GM18507 (cell line): Measurements from ENCODE around the gene NECAB3.
"Not testable (repeated sequence)": the region's sequence is repeated elsewhere in the genome, so short reads cannot be mapped to it uniquely, and the experiment has no call there.

ENCODE experiments used
- DNase-seq: peaks from one replicate; pipeline ENCODE4 v3.0.0; 2011; ENCODE audit warnings: low read depth; ENCODE audit not compliant: insufficient read length; ENCODE audit errors: extremely low spot score
- FAIRE-seq: peaks from 2 replicates; lab custom pipeline; 2011; peaks lifted over from hg19 to GRCh38; lab: Jason Lieb, UNC

Gene NECAB3

GRCh38 chr20:33700696-33701441, 26.6 kb upstream of the NECAB3 start:
- FAIRE-seq, DNase-seq: not testable (repeated sequence)

GRCh38 chr20:33698966-33699365, 24.7 kb upstream of the NECAB3 start:
- not testable (repeated sequence) for DNase-seq, FAIRE-seq

GRCh38 chr20:33697129-33697528, 22.9 kb upstream of the NECAB3 start:
- no peak for FAIRE-seq
- no peak for DNase-seq

DNA sequence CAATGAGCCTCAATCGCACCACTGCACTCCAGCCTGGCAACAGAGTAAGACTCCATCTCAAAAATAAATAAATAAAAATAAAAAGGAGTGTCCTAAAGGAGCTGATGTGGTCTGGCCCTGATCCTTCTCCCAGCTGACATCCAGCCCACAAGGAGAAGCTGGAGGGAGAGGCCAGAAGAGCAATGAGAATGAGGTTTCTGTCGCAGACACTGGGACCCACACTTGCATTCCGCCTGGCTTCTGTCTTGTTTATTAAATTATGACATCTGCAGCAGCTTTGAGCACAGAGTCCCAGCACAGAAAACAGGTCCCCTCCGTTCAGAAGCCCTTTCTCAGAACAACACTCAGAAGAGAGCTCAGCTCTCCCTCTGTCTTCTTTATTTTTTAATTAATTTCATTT, 22.2 kb upstream of the NECAB3 start:
- FAIRE-seq (no peak), DNase-seq (no peak)

GRCh38 chr20:33694639-33695012, 20.4 kb upstream of the NECAB3 start:
- FAIRE-seq (no peak), DNase-seq (no peak)

DNA sequence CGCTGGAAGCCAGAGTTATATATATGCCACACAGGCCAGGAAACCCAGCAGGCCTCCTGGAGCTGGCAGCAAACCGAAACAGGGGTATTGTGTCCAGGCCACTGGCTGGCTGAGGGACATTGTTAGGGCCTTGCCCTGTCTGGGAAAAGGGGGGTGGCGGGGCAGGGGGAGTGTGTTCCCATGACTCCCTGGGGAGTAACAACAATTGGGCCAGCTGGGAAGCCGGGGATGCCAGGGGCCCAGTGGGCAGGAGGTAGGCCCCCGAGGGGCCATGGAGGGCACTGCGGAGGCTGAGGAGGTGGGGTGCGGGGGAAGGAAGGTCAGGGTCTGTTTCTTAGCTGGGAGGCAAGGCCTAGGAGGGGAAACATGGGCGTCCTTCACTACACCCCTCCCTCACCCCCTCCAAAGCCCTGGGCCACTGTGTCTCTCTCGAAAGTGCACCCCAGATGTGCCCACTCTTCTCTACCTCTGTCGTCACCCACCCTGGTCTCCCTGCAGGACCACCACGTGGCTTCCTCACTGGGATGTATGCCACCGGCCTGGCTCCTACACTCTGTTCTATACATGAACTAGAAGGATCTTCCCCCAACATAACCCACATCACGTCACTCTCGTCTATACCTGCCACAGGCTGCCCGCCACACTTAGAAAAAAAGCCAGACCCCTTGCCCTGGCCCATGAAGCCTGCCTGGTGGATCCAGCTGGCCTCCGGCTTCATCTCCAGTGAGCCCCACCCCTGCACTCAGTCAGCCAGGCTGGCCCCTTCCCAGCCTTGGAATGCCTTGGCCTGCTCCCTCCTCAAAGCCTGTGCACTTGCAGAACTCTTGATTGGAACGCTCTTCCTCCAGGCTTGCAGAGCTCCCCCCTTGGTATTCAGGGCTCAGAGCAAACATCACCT, 19.8 kb upstream of the NECAB3 start:
- FAIRE-seq: no peak
- no peak for DNase-seq

DNA sequence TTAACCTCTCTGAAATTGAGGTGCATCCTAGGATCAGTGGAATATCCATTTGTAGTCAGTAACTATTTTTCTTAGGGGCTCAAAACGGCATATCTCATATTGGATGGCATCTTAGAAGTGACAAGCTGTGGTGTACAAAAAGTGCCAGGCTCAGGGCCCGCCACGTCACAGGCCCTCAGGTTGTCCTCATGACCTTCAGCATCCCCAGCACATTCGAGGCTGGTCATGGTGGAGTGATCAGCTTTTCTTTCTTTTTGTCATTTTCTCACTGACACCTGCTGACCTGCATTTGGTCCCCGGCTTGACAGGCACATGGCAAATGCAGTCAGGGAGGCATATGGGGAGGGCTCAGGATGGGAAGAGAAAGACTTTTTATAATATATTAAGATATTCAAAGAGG, 19.1 kb upstream of the NECAB3 start:
- FAIRE-seq (no peak), DNase-seq (no peak)

DNA sequence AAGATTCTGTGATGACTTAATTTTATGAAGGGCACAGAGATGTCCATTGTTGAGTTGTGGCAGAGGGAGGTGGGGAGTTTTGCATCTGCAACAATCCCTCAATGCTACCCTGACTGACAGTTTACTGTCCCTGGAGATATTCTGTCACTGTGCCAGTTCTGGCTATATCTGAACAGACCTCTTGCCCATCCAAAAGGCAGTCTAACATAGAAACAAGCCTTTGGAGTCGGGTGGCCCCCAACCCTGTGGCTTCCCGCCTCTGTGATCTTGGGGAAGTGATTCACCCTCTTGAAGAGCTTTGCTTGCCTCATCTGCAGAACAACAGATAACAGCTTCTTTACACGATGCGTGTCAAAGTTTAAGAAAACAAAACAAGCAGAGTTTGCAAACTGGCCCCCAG, 15.7 kb upstream of the NECAB3 start:
- no peak for FAIRE-seq
- DNase-seq: no peak

DNA sequence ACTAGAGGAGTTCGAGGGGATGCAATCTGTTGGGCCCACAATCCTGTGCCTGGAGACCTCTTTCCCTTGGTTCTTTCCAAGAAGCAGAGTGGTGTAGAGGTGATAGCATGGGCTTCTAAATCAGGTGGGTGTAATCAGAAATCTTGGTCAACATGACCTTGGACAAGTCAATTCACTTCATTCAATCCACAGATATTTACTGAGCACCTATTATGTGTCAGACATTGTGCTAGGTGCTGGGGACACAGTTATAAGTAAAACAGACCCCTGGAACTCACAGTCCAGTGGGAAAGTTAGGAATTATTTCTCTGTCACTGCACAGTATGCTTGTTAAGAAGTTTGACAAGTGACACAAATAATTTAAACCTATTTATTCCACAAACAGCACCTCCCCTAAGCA, 15.3 kb upstream of the NECAB3 start:
- DNase-seq (no peak), FAIRE-seq (no peak)

GRCh38 chr20:33688938-33689424, 14.8 kb upstream of the NECAB3 start:
- no peak for DNase-seq
- FAIRE-seq: no peak

DNA sequence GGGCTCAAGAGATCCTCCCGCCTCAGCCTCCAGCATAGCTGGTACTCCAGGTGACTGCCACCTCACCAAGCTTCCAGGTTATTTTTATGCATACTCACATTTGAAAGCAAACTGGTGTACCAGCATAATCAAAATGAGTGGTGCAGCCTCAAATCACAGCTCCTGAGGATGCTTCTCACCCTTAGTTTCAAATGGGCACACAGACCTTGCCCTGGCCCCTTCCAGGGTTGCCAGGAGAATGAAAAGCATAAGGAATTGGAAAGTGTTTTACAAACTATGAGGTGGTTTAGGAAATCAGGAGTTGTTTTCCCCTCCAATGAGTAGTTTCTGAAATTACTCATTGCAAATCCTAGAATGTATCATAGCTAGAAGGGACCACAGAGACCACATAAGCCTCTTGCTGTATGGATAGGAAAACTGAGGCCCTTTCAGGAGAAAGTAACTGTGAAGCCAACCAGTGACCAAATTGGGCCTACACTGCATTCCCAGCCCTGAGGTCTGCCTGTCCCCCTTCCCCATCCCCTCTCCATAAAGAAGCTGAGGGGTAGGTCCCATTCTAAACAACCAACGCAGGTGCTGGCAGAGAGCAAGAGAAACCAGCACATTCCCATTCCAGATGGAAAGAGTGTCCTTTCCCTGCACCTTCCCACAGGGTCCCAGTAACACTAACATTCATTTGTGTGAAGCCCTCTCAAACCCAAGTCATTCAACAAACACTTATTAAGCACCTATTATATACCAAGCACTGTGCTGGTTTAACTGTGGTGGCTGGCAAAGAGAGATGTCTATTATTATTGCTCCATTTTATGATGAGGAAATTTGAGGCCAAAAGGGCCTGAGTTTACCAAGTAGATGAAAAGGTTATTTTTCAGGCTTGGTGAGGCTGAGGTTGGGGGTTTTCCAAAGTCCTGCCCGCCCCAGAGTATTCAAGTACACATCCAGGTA, 14.0 kb upstream of the NECAB3 start:
- no peak for FAIRE-seq

DNA sequence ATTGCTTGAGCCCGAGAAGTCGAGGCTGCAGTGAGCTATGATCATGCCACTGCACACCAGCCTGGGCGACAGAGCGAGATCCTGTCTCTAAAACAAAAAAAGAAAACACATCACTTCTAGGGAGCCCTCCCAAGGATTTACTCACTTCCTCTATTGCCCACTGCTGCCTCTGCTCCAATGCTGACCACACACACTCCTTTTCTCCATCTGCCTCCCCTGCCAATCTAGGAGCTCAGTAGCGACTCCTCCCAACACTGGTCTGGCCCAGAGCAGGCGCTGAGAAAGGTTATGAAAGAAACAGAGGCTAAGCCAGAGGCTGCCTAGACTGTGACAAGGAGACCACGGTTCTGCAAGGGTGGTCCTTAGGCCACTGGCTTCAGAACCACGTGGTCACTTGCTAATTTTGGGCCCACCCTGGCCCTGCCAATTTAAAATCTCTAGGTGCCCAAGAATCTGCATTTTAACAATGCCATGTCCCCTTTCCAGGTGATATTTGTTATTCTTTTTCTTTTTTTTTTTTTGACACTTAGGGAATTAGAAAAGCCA, 13.2 kb upstream of the NECAB3 start:
- no peak for FAIRE-seq
- DNase-seq: no peak

More for the DNA sequence above, 14.0 kb upstream of the NECAB3 start:
- DNase-seq: no peak

DNA sequence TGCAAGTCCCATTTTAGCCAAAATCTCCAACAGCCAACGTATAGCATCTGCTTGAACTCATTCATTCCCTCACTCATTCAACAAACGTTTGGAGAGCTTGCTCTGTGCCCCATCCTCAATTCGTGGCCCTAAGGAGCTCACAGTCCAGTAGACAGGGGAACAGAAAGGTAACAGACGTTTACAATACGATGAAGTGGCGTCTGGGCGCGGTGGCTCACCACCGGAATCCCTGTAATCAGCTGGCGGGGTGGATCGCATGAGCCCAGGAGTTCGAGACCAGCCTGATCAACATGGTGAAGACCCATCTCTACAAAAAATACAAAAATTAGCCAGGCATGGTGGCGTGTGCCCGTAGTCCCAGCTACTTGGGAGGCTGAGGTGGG, 12.7 kb upstream of the NECAB3 start:
- FAIRE-seq: no peak
- DNase-seq: no peak

GRCh38 chr20:33686100-33686983, 12.1 kb upstream of the NECAB3 start, which contains the start of gene E2F1:
TSS of gene E2F1 (minus strand) at chr20:33686385. CDS start at chr20:33686264, 121 bp downstream.
- peak; percentile 97 for DNase-seq
- FAIRE-seq: peak; percentile 85

- FAIRE-seq (peak; percentile 81), DNase-seq (no peak)
These were observed 11.3 kb upstream of the NECAB3 start for GRCh38 chr20:33685328-33686099.

- DNase-seq (no peak), FAIRE-seq (no peak)
These were observed 10.5 kb upstream of the NECAB3 start for GRCh38 chr20:33684533-33685327.
